Bronchial epithelial cell (primary cell): ENCODE measurements around the gene CHCHD1. TPM values are rescaled to one million over a fixed set of nuclear protein-coding genes. Genes with fewer than 3 reads are reported as not detected.

ENCODE experiments used
- DNase-seq: peaks from one replicate; pipeline ENCODE4 v3.0.0-alpha.2; 2010; ENCODE audit warnings: low read depth
- FAIRE-seq: peaks from 2 replicates; lab custom pipeline; 2011; peaks lifted over from hg19 to GRCh38; lab: Jason Lieb, UNC
- H3K27me3 ChIP-seq: 2 replicates; pipeline ENCODE4 v1.5.1; 2011; ENCODE audit warnings: low read length; ENCODE audit not compliant: control insufficient read depth, insufficient read depth
- H3K36me3 ChIP-seq: 2 replicates; pipeline ENCODE4 v1.5.1; 2011; ENCODE audit warnings: low read length; ENCODE audit not compliant: control insufficient read depth, insufficient read depth
- H3K4me3 ChIP-seq: 2 replicates; pipeline ENCODE4 v1.5.1; 2011; ENCODE audit warnings: mild to moderate bottlenecking, low read depth, low read length, control low read depth
- total RNA-seq: library from RNA; depleted of rRNA; stranded (reverse); fragments of >200 nt; gene quantifications from 2 replicates; pipeline ENCODE4 v1.2.1, GENCODE V29; 2014
- TF ChIP-seq, protein P1 (sequence below): IDR thresholded peaks from 2 replicates; pipeline ENCODE4 v1.5.1; 2011; ENCODE audit warnings: mild to moderate bottlenecking, moderate library complexity, low read length, control low read depth, inconsistent platforms; ENCODE audit not compliant: insufficient read depth, severe bottlenecking

CHCHD1 gene
- total RNA-seq, 1 donor from 2014 or later: 13.2 TPM

DNA sequence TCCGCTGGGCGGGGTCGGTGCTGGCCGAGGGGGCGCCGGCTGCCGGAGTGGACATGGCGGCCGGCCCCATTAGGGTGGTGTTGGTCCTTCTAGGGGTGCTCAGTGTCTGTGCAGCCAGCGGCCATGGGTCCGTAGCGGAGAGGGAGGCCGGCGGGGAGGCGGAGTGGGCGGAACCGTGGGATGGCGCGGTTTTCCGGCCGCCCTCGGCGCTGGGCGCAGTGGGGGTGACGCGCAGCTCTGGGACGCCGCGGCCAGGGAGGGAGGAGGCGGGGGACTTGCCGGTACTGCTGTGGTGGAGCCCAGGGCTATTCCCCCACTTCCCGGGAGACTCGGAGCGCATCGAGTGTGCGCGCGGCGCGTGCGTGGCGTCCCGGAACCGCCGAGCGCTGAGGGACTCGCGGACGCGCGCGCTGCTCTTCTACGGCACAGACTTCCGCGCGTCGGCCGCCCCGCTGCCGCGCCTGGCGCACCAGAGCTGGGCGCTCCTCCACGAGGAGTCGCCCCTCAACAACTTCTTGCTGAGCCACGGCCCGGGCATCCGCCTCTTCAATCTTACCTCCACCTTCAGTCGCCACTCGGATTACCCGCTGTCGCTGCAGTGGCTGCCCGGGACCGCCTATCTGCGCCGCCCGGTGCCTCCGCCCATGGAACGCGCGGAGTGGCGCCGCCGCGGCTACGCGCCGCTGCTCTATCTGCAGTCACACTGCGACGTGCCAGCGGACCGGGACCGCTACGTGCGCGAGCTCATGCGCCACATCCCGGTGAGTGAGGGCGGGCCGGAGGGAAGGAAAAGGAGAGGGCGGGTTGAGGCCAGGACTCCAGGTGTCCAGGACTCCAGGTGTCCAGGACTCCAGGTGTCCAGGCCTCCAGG, 9.3 kb upstream of the CHCHD1 start:
- FAIRE-seq (no peak), DNase-seq (peak; percentile 80)
- H3K36me3 ChIP-seq: peaks cover 21% of the 10 kb centered on the region
- peak overlapping the region; percentile 79 for H3K4me3 ChIP-seq
- H3K27me3 ChIP-seq: no peaks in the 10 kb centered on the region
- TF ChIP-seq, protein P1, sequence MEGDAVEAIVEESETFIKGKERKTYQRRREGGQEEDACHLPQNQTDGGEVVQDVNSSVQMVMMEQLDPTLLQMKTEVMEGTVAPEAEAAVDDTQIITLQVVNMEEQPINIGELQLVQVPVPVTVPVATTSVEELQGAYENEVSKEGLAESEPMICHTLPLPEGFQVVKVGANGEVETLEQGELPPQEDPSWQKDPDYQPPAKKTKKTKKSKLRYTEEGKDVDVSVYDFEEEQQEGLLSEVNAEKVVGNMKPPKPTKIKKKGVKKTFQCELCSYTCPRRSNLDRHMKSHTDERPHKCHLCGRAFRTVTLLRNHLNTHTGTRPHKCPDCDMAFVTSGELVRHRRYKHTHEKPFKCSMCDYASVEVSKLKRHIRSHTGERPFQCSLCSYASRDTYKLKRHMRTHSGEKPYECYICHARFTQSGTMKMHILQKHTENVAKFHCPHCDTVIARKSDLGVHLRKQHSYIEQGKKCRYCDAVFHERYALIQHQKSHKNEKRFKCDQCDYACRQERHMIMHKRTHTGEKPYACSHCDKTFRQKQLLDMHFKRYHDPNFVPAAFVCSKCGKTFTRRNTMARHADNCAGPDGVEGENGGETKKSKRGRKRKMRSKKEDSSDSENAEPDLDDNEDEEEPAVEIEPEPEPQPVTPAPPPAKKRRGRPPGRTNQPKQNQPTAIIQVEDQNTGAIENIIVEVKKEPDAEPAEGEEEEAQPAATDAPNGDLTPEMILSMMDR: peak; percentile 21

DNA sequence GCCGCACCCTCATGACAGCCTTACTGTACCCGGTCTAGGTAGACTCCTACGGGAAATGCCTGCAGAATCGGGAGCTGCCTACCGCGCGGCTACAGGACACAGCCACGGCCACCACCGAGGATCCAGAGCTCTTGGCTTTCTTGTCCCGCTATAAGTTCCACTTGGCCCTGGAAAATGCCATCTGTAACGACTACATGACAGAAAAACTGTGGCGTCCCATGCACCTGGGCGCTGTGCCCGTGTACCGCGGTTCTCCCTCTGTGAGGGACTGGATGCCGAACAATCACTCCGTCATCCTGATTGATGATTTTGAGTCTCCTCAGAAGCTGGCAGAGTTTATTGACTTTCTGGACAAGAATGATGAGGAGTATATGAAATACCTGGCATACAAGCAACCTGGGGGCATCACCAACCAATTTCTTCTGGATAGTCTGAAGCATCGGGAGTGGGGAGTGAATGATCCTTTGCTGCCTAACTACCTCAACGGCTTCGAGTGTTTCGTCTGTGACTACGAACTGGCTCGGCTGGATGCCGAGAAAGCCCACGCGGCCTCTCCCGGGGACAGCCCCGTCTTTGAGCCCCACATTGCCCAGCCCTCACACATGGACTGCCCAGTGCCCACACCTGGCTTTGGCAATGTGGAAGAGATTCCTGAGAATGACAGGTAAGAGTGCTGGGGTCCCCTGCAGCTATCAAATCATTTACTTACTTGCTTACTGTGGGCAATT, 8.5 kb upstream of the CHCHD1 start:
- no peak for FAIRE-seq

DNA sequence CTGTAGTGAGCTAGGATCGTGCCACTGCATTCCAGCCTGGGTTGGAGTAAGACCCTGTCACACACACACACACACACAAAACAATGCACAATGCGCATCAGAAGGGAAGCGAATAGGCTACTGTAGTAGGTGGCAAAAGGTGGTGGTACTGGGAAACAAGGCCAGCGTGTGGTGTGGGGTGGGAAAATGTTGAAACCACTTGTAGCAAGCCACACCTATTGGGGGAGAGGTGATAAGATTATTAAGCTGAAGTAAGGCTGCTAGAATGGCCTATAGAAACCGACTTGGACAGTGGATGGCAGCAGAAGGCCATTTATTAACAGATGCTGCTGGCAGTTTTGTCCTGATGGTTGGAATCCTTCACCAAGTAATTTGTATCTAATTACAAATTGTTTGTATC, 7.2 kb upstream of the CHCHD1 start:
- TF ChIP-seq, protein P1: peak; percentile 6
- peak overlapping the region; percentile 79 for H3K4me3 ChIP-seq

More for the DNA sequence above, 8.5 kb upstream of the CHCHD1 start:
- TF ChIP-seq, protein P1: no peak
- Histone ChIP-seq H3K36me3 (peaks cover 23% of the 10 kb centered on the region), H3K27me3 (no peaks in the 10 kb centered on the region), H3K4me3 (peak overlapping the region; percentile 79)
- no peak for DNase-seq

DNA sequence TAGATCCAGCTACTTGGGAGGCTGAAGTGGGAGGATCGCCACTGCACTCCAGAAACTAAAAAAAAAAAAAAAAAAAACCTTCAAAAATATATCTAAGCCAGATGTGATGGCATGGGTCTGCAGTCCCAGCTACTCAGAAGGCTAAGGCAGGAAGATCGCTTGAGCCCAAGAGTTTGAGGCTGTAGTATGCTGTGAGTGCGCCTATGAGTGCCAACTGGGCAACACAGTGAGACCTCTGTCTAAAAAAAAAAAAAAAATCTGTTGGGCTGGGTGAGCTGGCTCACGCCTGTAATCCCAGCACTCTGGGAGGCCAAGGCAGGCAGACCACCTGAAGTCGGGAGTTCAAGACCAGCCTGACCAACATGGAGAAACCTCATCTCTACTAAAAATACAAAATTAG, 2.8 kb upstream of the CHCHD1 start:
- no peak overlapping the region for H3K4me3 ChIP-seq
- no peak for FAIRE-seq
- TF ChIP-seq, protein P1: no peak
- H3K27me3 ChIP-seq: no peaks in the 10 kb centered on the region
- H3K36me3 ChIP-seq: peaks cover 6% of the 10 kb centered on the region
- no peak for DNase-seq

More for the DNA sequence above, 7.2 kb upstream of the CHCHD1 start:
- DNase-seq: peak; percentile 40
- no peak for FAIRE-seq
- peaks cover 16% of the 10 kb centered on the region for H3K36me3 ChIP-seq
- no peaks in the 10 kb centered on the region for H3K27me3 ChIP-seq

DNA sequence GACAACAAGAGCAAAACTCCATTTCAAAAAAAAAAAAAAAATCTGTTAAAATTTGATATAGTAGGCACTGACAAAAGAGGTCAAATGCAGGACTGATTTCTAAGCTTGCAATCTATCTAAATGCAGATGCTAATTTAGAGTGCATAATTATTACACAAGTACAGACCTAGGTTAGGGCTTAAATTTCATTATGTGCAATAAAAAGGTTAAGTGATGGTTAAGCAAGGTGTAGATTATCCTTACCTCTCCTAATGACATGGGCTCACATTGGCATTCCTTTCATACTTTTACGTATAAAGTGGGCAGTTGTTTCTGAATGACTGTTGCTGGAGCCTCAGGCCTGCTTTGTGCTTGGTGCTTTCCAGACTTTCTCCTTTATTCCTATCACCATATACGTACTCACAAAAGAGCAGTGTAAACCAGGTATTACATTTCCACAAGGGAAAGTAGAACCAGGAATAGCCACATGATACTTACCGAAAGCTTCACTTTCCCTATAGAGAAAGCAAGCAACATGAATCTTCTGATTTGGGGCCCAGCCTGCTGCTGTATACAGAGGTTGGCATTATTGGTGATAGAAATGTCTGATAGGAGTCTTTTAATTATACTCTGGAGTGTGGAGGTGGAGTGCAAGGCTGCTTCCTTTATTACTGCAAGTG, 2.2 kb upstream of the CHCHD1 start:
- TF ChIP-seq, protein P1: no peak
- no peak for FAIRE-seq
- no peak for DNase-seq
- Histone ChIP-seq H3K36me3 (peaks cover 6% of the 10 kb centered on the region), H3K27me3 (no peaks in the 10 kb centered on the region), H3K4me3 (no peak overlapping the region)
